WTC11 (cell line): ENCODE measurements around the gene SNRNP35. TPM values are rescaled to one million over a fixed set of nuclear protein-coding genes. Genes with fewer than 3 reads are reported as not detected.
"Not testable (repeated sequence)": the region's sequence is repeated elsewhere in the genome, so short reads cannot be mapped to it uniquely, and the experiment has no call there.

Experiments
- ATAC-seq: fragments of 200-7000 bp; cut with Tn5 transposase; 2 replicates; pipeline ENCODE4 v1.10.0; 2021; ENCODE audit warnings: mild to moderate bottlenecking, moderate library complexity
- CTCF ChIA-PET: fragments of 300-600 bp; sonication (Branson Sonifier 250); formaldehyde crosslinking; loops from one replicate; lab custom pipeline; 2021; ENCODE audit warnings: antibody characterized with exemption; lab: Charles Lee
- POLR2A ChIA-PET: fragments of 350-600 bp; sonication (Branson Sonifier 250); formaldehyde crosslinking; loops from one replicate; lab custom pipeline; 2021; ENCODE audit warnings: antibody characterized with exemption; lab: Charles Lee
- DNase-seq: peaks from one replicate; pipeline ENCODE4 v3.0.0; 2021; ENCODE audit warnings: low spot score
- H3K27ac Mint-ChIP-seq: 2 replicates; pipeline ENCODE4 v1.8.0; 2021; ENCODE audit warnings: mixed read lengths
- H3K27me3 Mint-ChIP-seq: 2 replicates; pipeline ENCODE4 v1.8.0; 2021; ENCODE audit warnings: low read depth, mild to moderate bottlenecking, moderate library complexity, mixed read lengths
- H3K36me3 Mint-ChIP-seq: 2 replicates; pipeline ENCODE4 v1.8.0; 2021; ENCODE audit warnings: mixed read lengths
- H3K4me1 Mint-ChIP-seq: 2 replicates; pipeline ENCODE4 v1.8.0; 2022; ENCODE audit warnings: mixed read lengths
- H3K4me3 Mint-ChIP-seq: 2 replicates; pipeline ENCODE4 v1.8.0; 2021; ENCODE audit warnings: mild to moderate bottlenecking, moderate library complexity, mixed read lengths
- H3K9me3 Mint-ChIP-seq: 2 replicates; pipeline ENCODE4 v1.8.0; 2021; ENCODE audit warnings: mixed read lengths
- ATF1 ChIP-seq: sonication (generic); formaldehyde crosslinking; IDR thresholded peaks from 2 replicates; pipeline ENCODE4 v1.8.1; 2023; ENCODE audit warnings: mild to moderate bottlenecking, moderate library complexity, missing genetic modification reagents
- CBFB ChIP-seq: sonication (generic); formaldehyde crosslinking; IDR thresholded peaks from 2 replicates; pipeline ENCODE4 v1.8.1; 2022; ENCODE audit warnings: mild to moderate bottlenecking, low read depth, missing genetic modification reagents
- ELF4 ChIP-seq: sonication (generic); formaldehyde crosslinking; IDR thresholded peaks from 2 replicates; pipeline ENCODE4 v1.8.1; 2022; ENCODE audit warnings: low read depth, mild to moderate bottlenecking, moderate library complexity, missing genetic modification reagents
- ETV6 ChIP-seq: sonication (generic); formaldehyde crosslinking; IDR thresholded peaks from 2 replicates; pipeline ENCODE4 v1.8.1; 2022; ENCODE audit warnings: mild to moderate bottlenecking, missing genetic modification reagents
- FOXP1 ChIP-seq: sonication (generic); formaldehyde crosslinking; IDR thresholded peaks from 2 replicates; pipeline ENCODE4 v1.8.0; 2022; ENCODE audit warnings: missing genetic modification reagents, mild to moderate bottlenecking, moderate library complexity, borderline replicate concordance
- IRF2 ChIP-seq: sonication (generic); formaldehyde crosslinking; IDR thresholded peaks from 2 replicates; pipeline ENCODE4 v1.8.0; 2022; ENCODE audit warnings: low read depth, missing genetic modification reagents, borderline replicate concordance
- KAT7 ChIP-seq: sonication (generic); formaldehyde crosslinking; IDR thresholded peaks from 2 replicates; pipeline ENCODE4 v1.8.1; 2023; ENCODE audit warnings: missing genetic modification reagents, mild to moderate bottlenecking, borderline replicate concordance
- NFE2L1 ChIP-seq: sonication (generic); formaldehyde crosslinking; IDR thresholded peaks from 2 replicates; pipeline ENCODE4 v1.8.1; 2023; ENCODE audit warnings: missing genetic modification reagents
- NR1H2 ChIP-seq: sonication (generic); formaldehyde crosslinking; IDR thresholded peaks from 2 replicates; pipeline ENCODE4 v1.9.0; 2021; ENCODE audit warnings: mild to moderate bottlenecking, moderate library complexity, missing genetic modification reagents
- OVOL2 ChIP-seq: fragments of 250-450 bp; sonication (Bioruptor Pico); IDR thresholded peaks from 2 replicates; pipeline ENCODE4 v1.9.0; 2021; ENCODE audit warnings: mild to moderate bottlenecking, borderline replicate concordance
- PRRX2 ChIP-seq: fragments of 250-450 bp; sonication (Bioruptor Pico); IDR thresholded peaks from 2 replicates; pipeline ENCODE4 v1.8.0; 2021; ENCODE audit warnings: mild to moderate bottlenecking
- SMAD4 ChIP-seq: sonication (generic); formaldehyde crosslinking; IDR thresholded peaks from 2 replicates; pipeline ENCODE4 v1.8.0; 2022; ENCODE audit warnings: mild to moderate bottlenecking, missing genetic modification reagents
- ZBTB21 ChIP-seq: sonication (generic); formaldehyde crosslinking; IDR thresholded peaks from 2 replicates; pipeline ENCODE4 v1.8.1; 2023; ENCODE audit warnings: mild to moderate bottlenecking, missing genetic modification reagents, borderline replicate concordance
- ZNF121 ChIP-seq: sonication (generic); formaldehyde crosslinking; IDR thresholded peaks from 2 replicates; pipeline ENCODE4 v1.8.0; 2023; ENCODE audit warnings: missing genetic modification reagents
- ZNF423 ChIP-seq: fragments of 250-450 bp; sonication (Bioruptor Pico); IDR thresholded peaks from 2 replicates; pipeline ENCODE4 v2.1.2; 2022; ENCODE audit warnings: mild to moderate bottlenecking, moderate library complexity
- total RNA-seq: library from RNA; stranded (reverse); gene quantifications from 3 replicates; pipeline ENCODE4 v1.2.3, GENCODE V29; 2021
- TF ChIP-seq, protein P1 (sequence below): sonication (generic); formaldehyde crosslinking; IDR thresholded peaks from 2 replicates; pipeline ENCODE4 v1.8.0; 2023; ENCODE audit warnings: missing genetic modification reagents
- TF ChIP-seq, protein P2 (sequence below): sonication (generic); formaldehyde crosslinking; IDR thresholded peaks from 2 replicates; pipeline ENCODE4 v1.8.1; 2023; ENCODE audit warnings: mild to moderate bottlenecking, missing genetic modification reagents, moderate library complexity
- TF ChIP-seq, protein P3 (sequence below): sonication (generic); formaldehyde crosslinking; IDR thresholded peaks from 2 replicates; pipeline ENCODE4 v1.8.1; 2023; ENCODE audit warnings: mild to moderate bottlenecking, moderate library complexity, missing genetic modification reagents

Gene SNRNP35
- total RNA-seq, 1 experiment from 2014 or later, result 20.0 TPM

DNA sequence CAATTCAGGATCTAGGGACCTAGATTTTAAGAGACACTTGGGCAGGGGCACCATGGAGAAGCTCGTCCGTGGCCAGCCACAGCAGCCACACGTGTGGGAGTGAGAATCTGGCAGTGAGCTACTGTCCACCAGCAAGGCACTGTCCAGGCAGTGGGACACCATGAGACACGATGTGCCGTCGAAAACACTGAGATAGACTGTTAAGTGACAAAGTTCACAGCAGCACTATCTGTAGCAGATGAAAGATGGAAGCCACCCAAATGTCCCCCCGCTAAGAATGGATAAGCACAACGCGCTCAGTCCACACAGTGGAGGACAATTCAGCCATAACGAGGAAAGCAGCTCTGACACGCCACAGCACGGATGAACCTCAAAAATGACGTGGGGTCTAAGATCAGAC is 55.9 kb downstream of the SNRNP35 start:
- no peak for DNase-seq
- Mint-ChIP-seq H3K27ac (no peak overlapping the region), H3K36me3 (peaks cover 22% of the 10 kb centered on the region), H3K4me3 (no peak overlapping the region), H3K4me1 (peaks cover 6% of the 10 kb centered on the region), H3K9me3 (no peaks in the 10 kb centered on the region), H3K27me3 (no peaks in the 10 kb centered on the region)
- CTCF ChIA-PET, result no interaction called here
- no peak for ATAC-seq
- TF ChIP-seq SMAD4 (CRISPR knock-in tag) (no peak), OVOL2 (CRISPR knock-in tag) (no peak), KAT7 (CRISPR knock-in tag) (no peak), ATF1 (CRISPR knock-in tag) (no peak), PRRX2 (CRISPR knock-in tag) (no peak), FOXP1 (no peak), ETV6 (CRISPR knock-in tag) (no peak), NFE2L1 (no peak)
- TF ChIP-seq, protein P1, sequence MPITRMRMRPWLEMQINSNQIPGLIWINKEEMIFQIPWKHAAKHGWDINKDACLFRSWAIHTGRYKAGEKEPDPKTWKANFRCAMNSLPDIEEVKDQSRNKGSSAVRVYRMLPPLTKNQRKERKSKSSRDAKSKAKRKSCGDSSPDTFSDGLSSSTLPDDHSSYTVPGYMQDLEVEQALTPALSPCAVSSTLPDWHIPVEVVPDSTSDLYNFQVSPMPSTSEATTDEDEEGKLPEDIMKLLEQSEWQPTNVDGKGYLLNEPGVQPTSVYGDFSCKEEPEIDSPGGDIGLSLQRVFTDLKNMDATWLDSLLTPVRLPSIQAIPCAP (CRISPR knock-in tag), result no peak
- TF ChIP-seq, protein P2, sequence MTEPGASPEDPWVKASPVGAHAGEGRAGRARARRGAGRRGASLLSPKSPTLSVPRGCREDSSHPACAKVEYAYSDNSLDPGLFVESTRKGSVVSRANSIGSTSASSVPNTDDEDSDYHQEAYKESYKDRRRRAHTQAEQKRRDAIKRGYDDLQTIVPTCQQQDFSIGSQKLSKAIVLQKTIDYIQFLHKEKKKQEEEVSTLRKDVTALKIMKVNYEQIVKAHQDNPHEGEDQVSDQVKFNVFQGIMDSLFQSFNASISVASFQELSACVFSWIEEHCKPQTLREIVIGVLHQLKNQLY, result no peak
- TF ChIP-seq, protein P3, sequence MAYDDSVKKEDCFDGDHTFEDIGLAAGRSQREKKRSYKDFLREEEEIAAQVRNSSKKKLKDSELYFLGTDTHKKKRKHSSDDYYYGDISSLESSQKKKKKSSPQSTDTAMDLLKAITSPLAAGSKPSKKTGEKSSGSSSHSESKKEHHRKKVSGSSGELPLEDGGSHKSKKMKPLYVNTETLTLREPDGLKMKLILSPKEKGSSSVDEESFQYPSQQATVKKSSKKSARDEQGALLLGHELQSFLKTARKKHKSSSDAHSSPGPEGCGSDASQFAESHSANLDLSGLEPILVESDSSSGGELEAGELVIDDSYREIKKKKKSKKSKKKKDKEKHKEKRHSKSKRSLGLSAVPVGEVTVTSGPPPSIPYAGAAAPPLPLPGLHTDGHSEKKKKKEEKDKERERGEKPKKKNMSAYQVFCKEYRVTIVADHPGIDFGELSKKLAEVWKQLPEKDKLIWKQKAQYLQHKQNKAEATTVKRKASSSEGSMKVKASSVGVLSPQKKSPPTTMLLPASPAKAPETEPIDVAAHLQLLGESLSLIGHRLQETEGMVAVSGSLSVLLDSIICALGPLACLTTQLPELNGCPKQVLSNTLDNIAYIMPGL (CRISPR knock-in tag), result no peak
- POLR2A ChIA-PET, result no interaction called here

DNA sequence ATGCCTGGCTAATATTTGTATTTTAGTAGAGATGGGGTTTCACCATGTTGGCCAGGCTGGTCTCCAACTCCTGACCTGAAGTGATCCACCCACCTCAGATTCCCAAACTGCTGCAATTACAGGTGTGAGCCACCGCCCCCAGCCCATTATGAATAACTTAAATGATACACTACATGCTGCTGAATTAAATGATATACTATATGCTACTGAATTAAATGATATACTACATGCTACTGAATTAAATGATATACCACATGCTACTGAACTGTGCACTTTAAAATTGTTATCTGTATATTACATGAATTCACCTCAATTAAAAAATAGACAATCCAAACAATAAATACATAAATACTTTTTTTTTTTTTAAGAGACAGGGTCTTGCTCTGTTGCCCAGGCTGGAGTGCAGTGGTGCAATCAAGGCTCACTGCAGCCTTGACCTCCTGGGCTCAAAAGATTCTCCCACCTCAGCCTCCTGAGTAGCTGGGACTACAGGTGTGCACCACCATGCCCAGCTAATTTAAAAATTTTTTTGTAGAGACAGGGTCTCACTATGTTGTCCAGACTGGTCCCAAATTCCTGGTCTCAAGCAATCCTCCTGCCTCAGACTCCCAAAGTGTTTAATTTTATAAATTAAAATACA is 56.8 kb downstream of the SNRNP35 start:
- ATAC-seq, H3K4me1 Mint-ChIP-seq, H3K9me3 Mint-ChIP-seq, H3K27ac Mint-ChIP-seq, H3K27me3 Mint-ChIP-seq, DNase-seq, POLR2A ChIA-PET, H3K4me3 Mint-ChIP-seq, CTCF ChIA-PET: not testable (repeated sequence)
- peak; percentile 45; the same call in 1 of the 2 replicates for TF ChIP-seq ZNF121 (CRISPR knock-in tag)
- H3K36me3 Mint-ChIP-seq, result peaks cover 22% of the 10 kb centered on the region

DNA sequence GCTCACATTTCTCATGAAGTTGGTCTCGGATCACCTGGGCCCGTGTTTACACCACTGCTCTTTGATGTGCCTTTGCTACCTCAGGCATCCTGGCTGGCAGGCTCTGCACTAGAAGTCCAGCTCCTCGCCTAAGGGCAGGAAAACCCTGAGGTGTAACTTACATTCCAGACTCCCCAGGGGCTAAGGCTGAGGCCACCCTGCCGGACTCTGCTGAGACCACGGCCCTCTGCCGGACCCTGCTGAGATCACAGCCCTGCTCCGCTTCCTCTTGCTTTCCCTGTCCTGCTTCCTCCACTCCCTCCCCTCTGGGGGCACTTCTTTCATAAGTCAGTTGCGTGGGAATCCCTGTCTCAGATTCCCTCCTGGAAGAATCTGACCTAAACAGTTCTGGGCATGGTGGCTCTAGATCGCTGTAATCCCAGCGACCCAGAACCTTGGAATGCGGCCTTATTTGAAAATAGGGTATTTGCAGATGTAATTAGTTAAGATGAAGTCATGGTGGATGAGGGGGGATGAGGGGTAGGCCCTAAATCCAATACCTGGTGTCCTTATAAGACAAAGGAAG is 58.4 kb downstream of the SNRNP35 start:
- CTCF ChIA-PET, result interaction anchor here (0.6 to 0.8 kb wide), 2 partner anchors 39 to 66 kb away, joined by 4 to 7 read pairs; no protein-coding TSS in a partner anchor
- Mint-ChIP-seq H3K27me3 (no peaks in the 10 kb centered on the region), H3K4me3 (no peak overlapping the region), H3K27ac (peak overlapping the region; percentile 57), H3K4me1 (peaks cover 6% of the 10 kb centered on the region), H3K36me3 (peaks cover 22% of the 10 kb centered on the region), H3K9me3 (no peaks in the 10 kb centered on the region)
- DNase-seq (no peak), ATAC-seq (peak; percentile 48)
- POLR2A ChIA-PET, result no interaction called here
- TF ChIP-seq ELF4 (CRISPR knock-in tag) (no peak), ZNF423 (CRISPR knock-in tag) (peak; percentile 32; the same call in 1 of the 2 replicates), CBFB (CRISPR knock-in tag) (no peak), IRF2 (CRISPR knock-in tag) (no peak), ZNF121 (CRISPR knock-in tag) (no peak), NR1H2 (CRISPR knock-in tag) (no peak), ZBTB21 (CRISPR knock-in tag) (no peak)

Other genes starting within 250 kb of the SNRNP35 start
- gene MPHOSPH9, start 225.0 kb upstream of the SNRNP35 start, total RNA-seq, result 47.5 to 59.0 TPM (median 52.8 TPM) in 3 replicates
- gene MTRFR, start 224.7 kb upstream of the SNRNP35 start, total RNA-seq, result 14.0 to 15.7 TPM (median 14.7 TPM) in 3 replicates
- 138 to 151 TPM (median 142 TPM) in 3 replicates for gene CDK2AP1, start 186.3 kb upstream of the SNRNP35 start, total RNA-seq
- gene SBNO1, start 93.3 kb upstream of the SNRNP35 start, total RNA-seq, result 42.9 to 52.2 TPM (median 43.5 TPM) in 3 replicates
- gene KMT5A, start 74.0 kb upstream of the SNRNP35 start, total RNA-seq, result 20.4 to 28.0 TPM (median 24.0 TPM) in 3 replicates
- gene RILPL2, start 21.5 kb upstream of the SNRNP35 start, total RNA-seq, result 1.1 to 1.4 TPM (median 1.2 TPM) in 3 replicates
- gene RILPL1, start 75.6 kb downstream of the SNRNP35 start, total RNA-seq, result 8.2 to 10.6 TPM (median 10.1 TPM) in 3 replicates
- 189 to 224 TPM (median 197 TPM) in 3 replicates for gene TMED2, start 126.4 kb downstream of the SNRNP35 start, total RNA-seq
- 35.0 to 45.5 TPM (median 44.2 TPM) in 3 replicates for gene DDX55, start 144.0 kb downstream of the SNRNP35 start, total RNA-seq
- gene EIF2B1, start 175.5 kb downstream of the SNRNP35 start, total RNA-seq, result 42.9 to 48.3 TPM (median 46.5 TPM) in 3 replicates
- gene GTF2H3, start 175.7 kb downstream of the SNRNP35 start, total RNA-seq, result 31.6 to 35.9 TPM (median 35.8 TPM) in 3 replicates
- gene TCTN2, start 213.0 kb downstream of the SNRNP35 start, total RNA-seq, result 6.2 to 9.1 TPM (median 7.6 TPM) in 3 replicates